Spinal cord (tissue), 10 donors: Measurements from ENCODE around the gene CD52. TPM values are rescaled to one million over a fixed set of nuclear protein-coding genes. Genes with fewer than 3 reads are reported as not detected.
"Not testable (repeated sequence)": the region's sequence is repeated elsewhere in the genome, so short reads cannot be mapped to it uniquely, and the experiment has no call there.

Experiments used
- DNase-seq, 6 donors: peaks; one replicate each; pipeline versions ENCODE4 v3.0.0 to v3.0.0-alpha.2; 2013 to 2015; ENCODE audit warnings: low spot score in 6 of 6, low read depth in 4 of 6
- H3K27ac ChIP-seq: one replicate; pipeline ENCODE4 v1.5.1; 2013; ENCODE audit warnings: low read depth, low read length, control low read depth
- H3K27me3 ChIP-seq: one replicate; pipeline ENCODE4 v1.6.1; 2013; ENCODE audit warnings: low read length; ENCODE audit not compliant: control insufficient read depth, insufficient read depth
- H3K36me3 ChIP-seq: one replicate; pipeline ENCODE4 v1.6.1; 2013; ENCODE audit warnings: low read length; ENCODE audit not compliant: control insufficient read depth, insufficient read depth
- H3K4me1 ChIP-seq: one replicate; pipeline ENCODE4 v1.6.1; 2013; ENCODE audit warnings: low read length; ENCODE audit not compliant: control insufficient read depth, insufficient read depth
- H3K4me3 ChIP-seq: one replicate; pipeline ENCODE4 v1.5.1; 2013; ENCODE audit warnings: low read depth, low read length, control low read depth
- H3K9me3 ChIP-seq: one replicate; pipeline ENCODE4 v1.6.1; 2013; ENCODE audit warnings: low read length; ENCODE audit not compliant: control insufficient read depth, insufficient read depth
- WGBS: methylation state at CpG from one replicate; pipeline ENCODE4 v1.1.5; 2013; ENCODE audit warnings: missing lambda C conversion rate; ENCODE audit not compliant: insufficient coverage; 5-methylcytosine and 5-hydroxymethylcytosine counted together
- polyA plus RNA-seq, 2 donors: library from polyadenylated mRNA; unstranded; fragments of 120-200 nt; gene quantifications; one replicate each; pipeline ENCODE4 v1.2.1, GENCODE V29; 2013; ENCODE audit not compliant: insufficient read length in 2 of 2
- total RNA-seq, 2 donors: library from RNA; depleted of rRNA in 1 of 2; stranded (reverse); fragments of 120-200 nt in 1 of 2; fragments of >200 nt in 1 of 2; gene quantifications; one replicate each; pipeline versions ENCODE4 v1.2.3 to v1.2.4, GENCODE V29; 2013 to 2014
- donor health status: healthy.

The CD52 gene
- total and polyA plus RNA-seq, 4 donors: 0.57 to 1.4 (median 1.2) TPM

DNA sequence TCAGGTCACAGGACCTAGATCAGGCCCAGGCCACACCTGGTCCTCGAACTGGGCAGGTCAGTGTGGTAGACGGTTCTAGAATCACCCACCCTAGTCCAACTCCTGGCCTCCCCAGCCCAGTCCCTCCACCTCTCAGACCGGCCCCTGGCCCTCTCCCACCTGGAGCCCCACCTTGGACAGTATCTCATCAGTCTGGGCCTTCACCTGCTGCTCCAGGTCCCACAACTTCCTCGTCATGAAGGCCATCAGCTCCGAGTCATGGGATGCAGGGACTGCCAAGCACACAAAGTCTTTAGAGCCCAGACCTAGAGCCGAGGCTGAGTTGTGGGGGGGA, 20.0 kb upstream of the CD52 start:
- 91% methylated on average over 5 of the region's 6 CpGs for WGBS
- Histone ChIP-seq H3K27me3 (no peaks in the 10 kb centered on the region), H3K9me3 (no peaks in the 10 kb centered on the region), H3K4me1 (no peaks in the 10 kb centered on the region), H3K4me3 (no peak overlapping the region), H3K27ac (no peak overlapping the region), H3K36me3 (peaks cover 51% of the 10 kb centered on the region)
- no peak for DNase-seq

DNA sequence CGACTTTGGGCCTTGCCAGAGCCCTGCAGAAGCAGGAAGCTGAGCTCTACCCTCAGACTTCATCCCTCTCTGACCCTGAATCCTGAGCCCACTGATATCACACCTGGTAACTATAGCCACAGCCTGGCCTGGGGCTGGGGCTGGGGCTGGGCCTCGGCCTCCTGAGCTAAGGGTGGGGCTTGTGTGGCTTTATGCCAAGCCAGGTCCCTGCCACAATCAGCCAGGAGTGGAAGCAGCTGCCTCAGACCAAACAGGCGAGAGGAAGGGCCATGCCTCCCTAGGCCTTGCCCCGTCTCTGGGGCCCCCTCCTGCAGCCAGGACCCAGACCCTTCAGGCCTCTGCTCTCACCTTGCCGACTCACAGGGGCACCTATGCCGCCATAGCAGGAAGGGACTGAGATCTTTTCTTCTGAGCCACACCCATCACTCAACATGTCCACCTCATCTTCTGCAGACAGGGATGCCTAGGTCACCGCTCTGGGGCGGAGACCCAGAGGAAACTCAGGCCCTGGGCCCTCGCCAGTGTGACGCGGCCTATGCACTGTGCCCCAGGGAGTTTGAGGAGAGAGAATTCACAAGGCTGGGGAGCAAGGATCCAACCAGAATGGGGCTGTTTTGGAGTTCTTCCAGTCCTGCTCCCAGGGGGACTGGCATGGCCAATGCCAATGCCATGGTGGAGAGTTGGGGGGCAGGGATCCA, 17.0 kb upstream of the CD52 start:
- Histone ChIP-seq H3K4me3 (no peak overlapping the region), H3K4me1 (peaks cover 3% of the 10 kb centered on the region), H3K27ac (no peak overlapping the region), H3K9me3 (no peaks in the 10 kb centered on the region), H3K27me3 (no peaks in the 10 kb centered on the region), H3K36me3 (peaks cover 36% of the 10 kb centered on the region)
- no peak for DNase-seq
- 93% methylated on average over 10 of the region's 11 CpGs for WGBS

DNA sequence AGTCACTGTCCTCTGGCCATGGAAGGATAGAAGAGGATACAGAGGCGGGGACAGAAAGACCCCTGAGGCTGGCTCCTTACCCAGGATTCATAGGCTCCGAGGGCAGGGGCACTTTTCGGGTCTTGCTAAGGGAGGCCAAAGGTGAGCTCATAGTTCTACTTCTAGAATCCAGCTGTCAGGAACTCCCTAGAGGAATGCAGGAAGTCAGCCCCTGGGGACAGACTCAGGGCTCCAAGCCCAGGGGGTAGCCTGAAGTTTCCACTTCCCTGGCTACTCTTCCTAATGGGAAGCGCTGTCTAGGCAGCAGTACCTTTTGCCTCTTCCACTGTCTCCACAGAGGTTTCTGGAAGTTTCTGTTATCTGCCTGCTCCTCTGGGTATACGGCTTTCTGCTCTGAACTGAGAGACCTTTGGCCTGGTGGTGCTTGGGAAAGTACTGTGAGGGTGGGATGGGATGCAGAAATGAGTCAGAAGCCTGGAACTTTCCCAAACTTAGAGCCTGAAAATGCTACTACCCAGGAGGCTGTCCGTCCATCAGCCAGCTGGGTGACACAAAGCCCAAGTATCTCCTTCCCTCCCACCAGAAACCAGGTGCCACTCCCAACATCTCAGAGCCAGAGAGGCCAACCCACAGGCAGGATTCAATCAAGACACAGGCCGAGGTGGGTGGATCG, 14.9 kb upstream of the CD52 start:
- no peak for DNase-seq
- H3K27ac ChIP-seq: no peak overlapping the region

DNA sequence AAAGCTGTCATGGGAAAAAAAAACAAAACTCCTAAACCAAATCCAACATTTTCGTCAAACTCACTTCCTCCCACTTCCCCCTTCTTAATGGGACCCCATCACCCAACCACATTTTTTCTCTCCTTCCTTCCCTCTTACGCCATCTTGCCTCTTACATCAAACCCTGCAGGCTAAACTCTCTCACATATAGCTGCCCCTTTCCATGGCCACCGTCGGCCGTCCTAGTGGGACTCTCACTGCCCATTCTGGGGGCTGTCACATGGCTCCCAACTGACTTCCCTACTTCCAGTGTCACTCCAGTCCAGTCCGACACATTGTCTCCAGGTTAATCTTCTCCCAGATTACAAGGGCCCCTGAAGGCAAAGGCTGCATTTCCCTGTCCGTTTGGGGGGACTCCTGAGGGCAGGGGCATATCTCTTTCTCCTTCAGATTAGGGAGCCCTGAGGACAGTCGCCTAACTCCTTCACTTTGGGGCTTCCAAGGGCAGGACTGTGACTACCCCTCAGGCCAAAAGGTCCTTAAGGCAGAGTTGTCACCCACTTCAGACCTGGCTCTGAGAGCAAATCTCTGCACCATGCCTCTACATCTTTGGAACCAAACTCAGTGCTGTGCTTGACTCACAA, 12.0 kb upstream of the CD52 start:
- no peak for DNase-seq
- H3K9me3 ChIP-seq: no peaks in the 10 kb centered on the region
- H3K27me3 ChIP-seq: no peaks in the 10 kb centered on the region
- H3K27ac ChIP-seq: no peak overlapping the region
- H3K4me1 ChIP-seq: peaks cover 9% of the 10 kb centered on the region
- 29% methylated on average over 8 of the region's 8 CpGs for WGBS
- H3K4me3 ChIP-seq: peak overlapping the region; percentile 73
- H3K36me3 ChIP-seq: peaks cover 7% of the 10 kb centered on the region

More for the DNA sequence above, 14.9 kb upstream of the CD52 start:
- Histone ChIP-seq H3K9me3 (no peaks in the 10 kb centered on the region), H3K36me3 (peaks cover 16% of the 10 kb centered on the region), H3K4me3 (no peak overlapping the region), H3K27me3 (no peaks in the 10 kb centered on the region), H3K4me1 (peaks cover 9% of the 10 kb centered on the region)
- 84% methylated on average over 6 of the region's 8 CpGs for WGBS

DNA sequence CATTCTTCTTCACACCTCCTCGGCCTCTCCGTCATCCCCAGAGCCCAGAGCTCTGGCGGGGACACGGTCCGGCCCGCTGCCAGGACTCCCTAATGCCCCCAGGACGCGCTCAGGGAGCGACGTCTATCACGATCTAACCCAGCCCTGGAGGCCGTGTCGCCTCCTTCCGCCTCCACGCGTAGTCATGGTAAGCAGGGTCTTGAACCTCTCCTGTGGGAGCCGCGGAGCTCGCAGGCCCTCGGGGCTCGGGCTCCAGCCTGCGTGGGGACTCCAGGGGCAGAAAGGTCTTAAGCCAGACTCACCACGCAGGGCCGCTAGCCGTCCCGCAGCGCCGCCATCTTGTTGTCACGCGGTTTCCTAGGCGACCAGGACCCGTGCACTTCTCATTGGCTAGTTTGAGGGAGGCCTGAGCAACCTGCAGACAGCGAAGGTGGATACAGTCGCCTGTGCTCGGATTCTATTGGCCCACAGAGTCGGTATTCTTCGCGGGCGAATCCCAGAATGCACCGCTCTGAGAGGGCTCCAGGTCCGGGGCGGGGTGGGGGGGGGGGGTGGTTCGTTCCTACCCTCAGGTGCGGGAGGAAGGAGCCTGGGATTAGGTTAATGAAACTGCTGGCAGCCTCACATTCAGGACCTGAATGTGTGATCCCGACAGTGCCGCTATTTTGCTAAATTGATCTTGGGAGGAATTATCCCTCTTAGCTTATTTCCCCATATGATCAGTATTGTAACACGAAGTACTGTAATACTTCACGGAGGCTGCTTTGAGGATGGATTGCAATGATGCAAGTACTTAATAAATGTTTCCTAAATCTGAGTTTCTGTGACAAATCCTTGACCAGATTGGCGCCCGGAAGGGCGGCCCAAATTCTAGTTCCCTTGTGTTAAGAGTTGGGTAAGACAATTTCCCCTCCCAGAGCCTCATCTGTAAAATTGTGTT, 11.2 kb upstream of the CD52 start, which contains the start of gene UBXN11:
UBXN11 (minus strand) TSS at position 347 of the 940 bp plus-strand sequence. CDS start 3,753 bp downstream, outside the sequence.
- 0% methylated on average over 43 of the region's 51 CpGs for WGBS
- Histone ChIP-seq H3K36me3 (no peaks in the 10 kb centered on the region), H3K9me3 (no peaks in the 10 kb centered on the region), H3K4me1 (peaks cover 9% of the 10 kb centered on the region), H3K27me3 (no peaks in the 10 kb centered on the region), H3K27ac (no peak within 1 kb of the TSS), H3K4me3 (peak within 1 kb of the TSS; percentile 73)
- DNase-seq: peak; percentile 78 to 99 (median 88)

DNA sequence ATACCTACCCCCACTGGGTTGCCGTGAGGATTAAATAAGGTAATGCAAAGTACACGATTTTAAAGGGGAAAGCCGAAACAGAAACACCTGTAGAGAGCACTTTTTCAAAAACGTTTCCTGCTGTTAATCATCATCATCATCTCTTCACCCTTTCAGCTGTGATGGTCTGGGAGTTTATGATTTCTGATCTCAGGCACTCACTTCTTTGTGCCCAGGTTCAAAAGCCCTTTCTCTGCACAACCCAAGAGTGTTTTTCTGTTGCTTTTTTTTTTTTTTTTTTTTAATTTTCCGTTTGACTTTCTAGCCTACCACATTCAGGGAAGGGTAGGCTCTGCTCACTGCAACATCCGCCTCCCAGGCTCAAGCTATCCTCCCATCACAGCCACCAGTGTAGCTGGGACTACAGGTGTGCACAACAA, 10.4 kb upstream of the CD52 start:
- Histone ChIP-seq H3K4me1 (peaks cover 9% of the 10 kb centered on the region), H3K27ac (no peak overlapping the region), H3K27me3 (no peaks in the 10 kb centered on the region), H3K4me3 (no peak overlapping the region), H3K36me3 (no peaks in the 10 kb centered on the region), H3K9me3 (no peaks in the 10 kb centered on the region)
- WGBS: no CpG with 5 or more reads among the region's 6 CpGs
- DNase-seq: no peak

DNA sequence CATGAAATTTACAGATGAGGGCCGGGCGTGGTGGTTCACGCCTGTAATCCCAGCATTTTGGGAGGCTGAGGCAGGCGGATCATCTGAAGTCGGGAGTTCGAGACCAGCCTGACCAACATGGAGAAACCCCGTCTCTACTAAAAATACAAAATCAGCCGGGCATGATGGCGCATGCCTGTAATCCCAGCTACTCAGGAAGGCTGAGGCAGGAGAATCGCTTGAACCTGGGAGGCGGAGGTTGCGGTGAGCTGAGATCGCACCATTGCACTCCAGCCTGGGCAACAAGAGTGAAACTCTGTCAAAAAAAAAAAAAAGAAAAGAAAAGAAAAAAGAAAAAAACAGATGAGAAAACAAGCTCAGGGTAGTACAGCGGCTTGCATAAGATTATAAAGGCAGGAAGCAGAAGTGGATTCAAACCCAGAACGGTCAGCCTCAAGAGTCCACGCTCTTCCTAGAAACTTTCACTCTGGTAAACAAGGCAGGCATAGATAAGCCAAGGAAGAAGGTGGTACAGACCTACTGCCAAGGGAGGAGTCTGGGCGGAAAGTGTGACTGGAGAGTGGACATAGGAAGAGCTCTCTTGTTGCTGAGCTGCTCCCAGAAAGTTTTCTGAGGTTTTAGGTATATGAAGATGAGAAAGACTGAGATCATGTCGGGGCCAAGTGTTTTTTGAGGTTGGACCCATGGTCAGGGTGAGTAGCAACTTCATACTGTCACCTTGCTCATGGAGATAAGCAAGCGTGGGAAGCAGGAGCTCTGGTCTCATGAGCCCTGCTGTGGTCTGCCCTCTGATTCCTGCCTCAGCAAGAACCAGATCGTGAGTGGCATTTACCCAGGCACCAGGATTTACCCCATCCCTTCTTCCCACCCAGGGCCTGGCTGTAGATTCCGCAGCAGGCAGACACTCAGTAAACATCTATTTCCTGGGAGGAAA, 9.5 kb upstream of the CD52 start:
- 91% methylated on average over 15 of the region's 21 CpGs for WGBS
- H3K4me3 ChIP-seq, DNase-seq: not testable (repeated sequence)

DNA sequence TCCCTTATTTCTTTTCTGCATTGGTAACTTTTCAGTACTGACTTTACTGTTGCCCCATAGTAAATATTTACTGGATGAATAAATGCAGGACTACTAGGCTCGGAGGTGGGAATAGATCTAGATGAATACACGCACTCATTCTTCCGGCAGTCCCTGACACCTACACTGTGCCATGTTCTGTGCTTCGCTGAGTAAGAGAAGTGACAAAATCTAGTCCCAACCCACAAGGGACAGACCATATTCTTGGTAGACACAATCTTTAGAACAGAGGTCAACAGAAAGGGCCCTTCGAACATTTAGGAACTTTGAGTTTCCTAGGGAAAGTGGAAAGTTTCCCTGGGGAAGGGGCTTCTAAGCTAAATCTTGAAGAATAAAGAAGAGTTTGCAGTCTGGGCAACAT, 3.3 kb upstream of the CD52 start:
- no peaks in the 10 kb centered on the region for H3K4me1 ChIP-seq
- 100% methylated on average over 2 of the region's 5 CpGs for WGBS
- DNase-seq: no peak
- H3K27ac ChIP-seq: no peak overlapping the region
- no peaks in the 10 kb centered on the region for H3K9me3 ChIP-seq
- H3K27me3 ChIP-seq: no peaks in the 10 kb centered on the region
- H3K36me3 ChIP-seq: no peaks in the 10 kb centered on the region
- no peak overlapping the region for H3K4me3 ChIP-seq

More for the DNA sequence above, 9.5 kb upstream of the CD52 start:
- H3K9me3 ChIP-seq, H3K27ac ChIP-seq, H3K27me3 ChIP-seq, H3K36me3 ChIP-seq, H3K4me1 ChIP-seq: not testable (repeated sequence)
